ENCODE results near the gene GOLGA1.

Gene GOLGA1

DNA sequence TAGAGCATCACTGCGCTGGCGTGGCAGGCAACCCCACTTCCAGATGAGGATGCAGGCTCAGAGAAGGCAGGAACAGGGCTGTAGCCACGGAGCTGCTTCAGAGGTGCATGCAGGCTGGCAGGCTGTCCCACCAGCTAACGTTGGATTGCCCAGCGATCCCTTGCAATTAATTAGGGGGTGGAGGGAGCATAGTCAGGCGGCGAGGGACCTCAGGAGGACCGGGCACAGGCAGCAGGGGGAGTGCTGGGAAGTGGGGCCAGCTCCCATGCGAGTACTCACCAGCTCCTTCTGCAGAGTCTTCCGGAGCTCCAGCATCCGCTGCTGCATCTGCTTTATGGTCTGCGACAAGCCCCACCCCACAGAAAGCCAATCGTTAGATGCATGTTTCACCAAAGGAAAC lies 58.7 kb downstream of the GOLGA1 start:
- Histone ChIP-seq H3K27ac (no peak overlapping the region), H3K9ac (ENCODE audit: insufficient read length) (no peak overlapping the region), H3K4me3 (no peak overlapping the region), H3K9me3 (ENCODE audit: low read depth, low read length) (no peaks in the 10 kb centered on the region), H3K36me3 (ENCODE audit: insufficient read depth, low read length) (peaks cover 20% of the 10 kb centered on the region; the same call in 1 of the 2 replicates)
- no peak for DNase-seq (ENCODE audit: low read depth, low spot score)
- no peak for TF ChIP-seq FOXP2 (optimal IDR thresholded peaks at IDR 0.05; ENCODE audit: control extremely low read depth, extremely low read length, insufficient read depth)
- no peak for TF ChIP-seq EZH2 (IDR thresholded peaks at IDR 0.05)
- TF ChIP-seq POLR2AphosphoS5 (IDR thresholded peaks at IDR 0.05; ENCODE audit: borderline replicate concordance, low read depth, low read length) = no peak

DNA sequence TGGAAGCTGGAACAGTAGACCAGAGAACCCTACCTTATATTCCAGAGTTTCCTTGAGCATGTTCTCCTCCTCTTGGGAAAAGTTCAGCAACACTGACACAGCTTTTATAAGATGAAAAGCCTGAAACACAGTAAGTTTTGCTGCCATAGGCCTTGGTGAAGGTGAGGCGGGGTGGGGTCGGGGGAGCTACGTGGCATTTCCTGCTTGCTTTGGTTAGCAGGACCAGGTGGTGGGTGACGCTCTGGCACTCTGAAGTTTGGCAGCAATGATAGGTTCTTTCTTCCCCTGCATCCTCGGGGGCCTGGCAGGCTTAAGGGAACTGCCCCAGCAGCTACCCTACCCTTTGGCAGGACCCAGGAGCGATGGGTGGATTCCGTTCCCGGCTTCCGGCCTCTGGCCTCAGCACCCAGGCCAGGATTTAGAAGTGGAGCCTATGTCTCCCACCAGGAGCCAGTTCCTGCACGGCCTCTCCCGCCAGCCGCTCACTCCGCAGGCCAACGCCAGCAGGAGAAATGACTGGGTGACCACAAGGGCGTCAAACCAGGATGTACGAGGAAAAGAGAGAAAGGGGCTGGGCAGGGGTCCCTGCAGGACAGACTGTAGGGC lies 59.6 kb downstream of the GOLGA1 start:
- H3K4me3 ChIP-seq = no peak overlapping the region
- DNase-seq (ENCODE audit: low read depth, low spot score) = no peak
- TF ChIP-seq EZH2 (IDR thresholded peaks at IDR 0.05) = no peak
- no peak for TF ChIP-seq POLR2AphosphoS5 (IDR thresholded peaks at IDR 0.05; ENCODE audit: borderline replicate concordance, low read depth, low read length)
- H3K9me3 ChIP-seq (ENCODE audit: low read depth, low read length) = no peaks in the 10 kb centered on the region
- H3K27ac ChIP-seq = no peak overlapping the region
- peaks cover 30% of the 10 kb centered on the region for H3K36me3 ChIP-seq (ENCODE audit: insufficient read depth, low read length)
- no peak overlapping the region for H3K9ac ChIP-seq (ENCODE audit: insufficient read length)

DNA sequence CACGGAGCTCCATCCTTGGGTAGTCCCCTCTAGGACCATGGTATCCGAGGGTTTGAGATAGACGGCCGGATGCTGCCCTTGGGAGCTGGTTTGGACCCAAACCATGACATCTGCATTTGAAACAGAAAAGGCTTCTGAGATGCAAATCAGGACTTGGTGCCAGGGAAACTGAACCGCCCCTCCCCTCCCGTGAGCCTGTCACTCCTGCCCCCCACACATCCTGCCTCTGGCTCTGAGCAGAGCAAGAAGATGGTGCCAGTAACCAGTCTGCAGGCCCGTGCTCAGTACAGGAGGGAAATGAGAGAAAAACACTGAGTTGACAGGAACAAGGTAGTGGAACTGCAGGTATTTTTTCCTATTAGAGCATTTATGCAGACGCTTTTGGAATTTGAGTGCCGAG lies 60.4 kb downstream of the GOLGA1 start:
- Histone ChIP-seq H3K27ac (no peak overlapping the region), H3K4me3 (no peak overlapping the region), H3K9me3 (ENCODE audit: low read depth, low read length) (no peaks in the 10 kb centered on the region), H3K9ac (ENCODE audit: insufficient read length) (no peak overlapping the region), H3K36me3 (ENCODE audit: insufficient read depth, low read length) (peaks cover 36% of the 10 kb centered on the region)
- DNase-seq (ENCODE audit: low read depth, low spot score) = no peak
- TF ChIP-seq FOXP2 (optimal IDR thresholded peaks at IDR 0.05; ENCODE audit: control extremely low read depth, extremely low read length, insufficient read depth) (no peak), EZH2 (IDR thresholded peaks at IDR 0.05) (no peak), POLR2AphosphoS5 (IDR thresholded peaks at IDR 0.05; ENCODE audit: borderline replicate concordance, low read depth, low read length) (no peak)

DNA sequence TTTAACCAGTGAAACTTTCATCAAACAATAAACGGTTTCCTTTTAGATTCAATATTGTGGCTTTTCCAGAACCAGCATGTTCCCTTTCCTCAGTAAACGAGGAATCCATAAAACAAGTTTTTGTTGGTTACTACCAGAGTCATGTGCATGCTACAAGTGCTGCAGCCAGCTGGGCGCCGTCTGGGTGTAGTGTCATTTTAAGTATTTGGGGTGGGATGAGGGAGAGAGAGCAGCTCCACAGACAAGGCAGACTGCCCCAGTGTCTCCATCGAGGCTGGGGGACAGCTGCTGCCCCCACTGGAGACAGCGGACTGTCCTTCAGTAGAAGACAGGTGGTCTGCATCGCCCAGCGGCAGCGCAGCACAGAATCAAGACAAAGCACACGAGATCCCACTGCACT lies 61.7 kb downstream of the GOLGA1 start:
- DNase-seq (ENCODE audit: low read depth, low spot score) = no peak
- Histone ChIP-seq H3K36me3 (ENCODE audit: insufficient read depth, low read length) (peaks cover 46% of the 10 kb centered on the region), H3K4me3 (no peak overlapping the region), H3K9me3 (ENCODE audit: low read depth, low read length) (no peaks in the 10 kb centered on the region), H3K27ac (peak overlapping the region; percentile 45), H3K9ac (ENCODE audit: insufficient read length) (no peak overlapping the region)
- TF ChIP-seq FOXP2 (optimal IDR thresholded peaks at IDR 0.05; ENCODE audit: control extremely low read depth, extremely low read length, insufficient read depth) = no peak
- no peak for TF ChIP-seq EZH2 (IDR thresholded peaks at IDR 0.05)
- no peak for TF ChIP-seq POLR2AphosphoS5 (IDR thresholded peaks at IDR 0.05; ENCODE audit: borderline replicate concordance, low read depth, low read length)

DNA sequence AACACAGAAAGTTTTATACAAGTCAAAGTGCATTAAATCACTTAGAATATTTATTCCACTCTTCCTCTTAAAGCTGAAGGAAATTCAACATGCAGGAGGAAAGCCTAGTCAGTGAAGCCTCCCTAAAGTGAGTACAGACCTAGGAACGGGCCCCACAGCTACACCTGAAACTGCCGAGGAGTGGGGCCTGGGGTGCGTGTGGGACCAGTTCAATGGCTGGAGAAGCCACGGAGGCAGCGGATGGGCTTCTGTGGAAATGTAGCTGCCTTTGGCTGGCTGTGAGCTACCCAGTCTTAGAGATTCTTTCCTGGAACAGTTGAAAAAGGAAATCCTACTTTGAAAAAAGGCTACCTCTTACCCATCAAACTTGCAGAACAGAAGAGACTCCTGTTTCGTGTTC lies 62.4 kb downstream of the GOLGA1 start:
- Histone ChIP-seq H3K9me3 (ENCODE audit: low read depth, low read length) (no peaks in the 10 kb centered on the region), H3K4me3 (no peak overlapping the region), H3K27ac (0 out of 2 replicates have a peak overlapping the region, but pooled peaks have one; percentile 45), H3K9ac (ENCODE audit: insufficient read length) (no peak overlapping the region), H3K36me3 (ENCODE audit: insufficient read depth, low read length) (peaks cover 53% of the 10 kb centered on the region)
- DNase-seq (ENCODE audit: low read depth, low spot score) = no peak
- TF ChIP-seq FOXP2 (optimal IDR thresholded peaks at IDR 0.05; ENCODE audit: control extremely low read depth, extremely low read length, insufficient read depth) = no peak
- TF ChIP-seq POLR2AphosphoS5 (IDR thresholded peaks at IDR 0.05; ENCODE audit: borderline replicate concordance, low read depth, low read length) = no peak
- TF ChIP-seq EZH2 (IDR thresholded peaks at IDR 0.05) = no peak

DNA sequence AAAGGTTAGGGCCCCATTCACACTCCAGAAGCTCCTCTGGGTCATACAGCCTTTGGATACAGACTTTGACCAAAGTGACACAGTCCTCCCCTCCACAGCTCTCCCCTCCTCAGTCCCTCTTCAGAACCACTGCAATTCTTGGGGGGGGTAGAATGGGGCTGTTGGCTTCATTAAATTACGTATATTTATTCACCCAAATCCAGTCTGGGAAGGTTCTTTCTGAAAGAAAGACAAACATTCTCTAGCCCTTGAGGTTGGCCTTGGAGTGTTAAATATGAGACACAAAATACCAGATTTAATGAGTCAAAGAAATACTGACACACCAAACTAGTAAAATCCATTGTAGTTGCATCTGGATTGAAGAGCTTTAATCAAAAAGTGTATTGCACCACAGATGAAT lies 62.9 kb downstream of the GOLGA1 start:
- no peak overlapping the region for H3K27ac ChIP-seq

DNA sequence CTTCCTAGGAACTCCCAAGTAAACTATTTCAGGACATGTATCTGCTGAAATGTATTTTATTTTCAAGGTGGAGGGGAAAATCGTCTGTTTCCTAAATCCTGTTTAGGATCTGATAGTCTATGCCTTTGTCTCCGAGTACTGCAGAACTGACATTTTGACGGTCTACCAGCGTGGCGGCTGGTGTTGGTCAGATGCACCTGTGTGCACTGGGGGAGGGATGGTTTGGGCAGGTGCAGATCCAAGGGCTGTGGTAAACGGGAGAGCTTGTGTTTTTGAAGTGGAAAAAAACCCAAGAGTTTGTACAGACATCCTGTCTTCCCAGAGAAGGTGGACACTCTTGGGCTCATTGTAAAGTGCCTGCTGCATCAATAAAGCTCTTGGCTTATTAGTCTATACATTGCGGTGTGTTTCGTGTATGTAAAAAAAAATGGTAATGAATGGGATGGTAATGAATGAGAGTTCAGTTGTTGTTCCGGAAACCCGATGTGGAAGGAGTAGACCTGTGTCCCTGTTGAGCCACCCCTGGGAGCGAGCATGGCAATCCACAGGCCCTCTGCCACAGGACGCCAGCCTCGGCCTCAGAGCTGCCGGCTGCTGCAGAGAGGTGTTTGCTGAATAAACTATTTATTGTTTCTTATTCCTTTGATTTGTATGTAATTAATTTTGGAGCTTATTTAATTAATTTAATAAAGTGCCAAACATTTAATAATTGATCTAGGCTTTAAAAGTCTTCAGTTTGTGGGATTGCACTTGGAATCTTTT lies 63.7 kb downstream of the GOLGA1 start:
- TF ChIP-seq FOXP2 (optimal IDR thresholded peaks at IDR 0.05; ENCODE audit: control extremely low read depth, extremely low read length, insufficient read depth) = no peak
- TF ChIP-seq POLR2AphosphoS5 (IDR thresholded peaks at IDR 0.05; ENCODE audit: borderline replicate concordance, low read depth, low read length) = no peak
- no peak for TF ChIP-seq EZH2 (IDR thresholded peaks at IDR 0.05)
- H3K9ac ChIP-seq (ENCODE audit: insufficient read length) = no peak overlapping the region
- peaks cover 64% of the 10 kb centered on the region for H3K36me3 ChIP-seq (ENCODE audit: insufficient read depth, low read length)
- H3K9me3 ChIP-seq (ENCODE audit: low read depth, low read length) = no peaks in the 10 kb centered on the region
- H3K27ac ChIP-seq = no peak overlapping the region
- H3K4me3 ChIP-seq = no peak overlapping the region
- no peak for DNase-seq (ENCODE audit: low read depth, low spot score)

More for the DNA sequence above, 62.9 kb downstream of the GOLGA1 start:
- no peak overlapping the region for H3K9ac ChIP-seq (ENCODE audit: insufficient read length)
- H3K9me3 ChIP-seq (ENCODE audit: low read depth, low read length) = no peaks in the 10 kb centered on the region
- no peak overlapping the region for H3K4me3 ChIP-seq
- no peak for TF ChIP-seq FOXP2 (optimal IDR thresholded peaks at IDR 0.05; ENCODE audit: control extremely low read depth, extremely low read length, insufficient read depth)
- no peak for TF ChIP-seq EZH2 (IDR thresholded peaks at IDR 0.05)
- no peak for TF ChIP-seq POLR2AphosphoS5 (IDR thresholded peaks at IDR 0.05; ENCODE audit: borderline replicate concordance, low read depth, low read length)
- peaks cover 58% of the 10 kb centered on the region for H3K36me3 ChIP-seq (ENCODE audit: insufficient read depth, low read length)
- no peak for DNase-seq (ENCODE audit: low read depth, low spot score)

DNA sequence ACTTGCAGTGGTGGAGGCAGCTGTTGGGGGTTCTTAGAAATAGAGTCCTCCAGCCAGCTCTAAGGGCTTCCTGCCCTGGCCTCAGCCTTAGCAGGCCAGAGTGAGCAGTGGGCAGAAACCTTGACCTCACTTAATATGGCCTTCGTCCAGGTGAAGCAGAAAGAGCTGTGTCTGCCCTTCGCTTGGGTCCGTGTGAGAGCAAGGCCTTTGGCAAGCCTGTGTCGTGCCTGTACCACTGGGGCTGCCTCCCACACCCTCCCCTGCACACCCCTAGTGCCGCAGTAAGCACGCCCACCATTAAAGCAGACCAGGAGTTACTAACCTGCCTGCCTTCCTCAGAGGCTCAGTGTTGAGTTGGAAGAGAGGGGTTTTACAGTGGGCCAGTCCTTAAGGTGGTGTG lies 65.4 kb downstream of the GOLGA1 start:
- DNase-seq (ENCODE audit: low read depth, low spot score) = no peak
- Histone ChIP-seq H3K27ac (no peak overlapping the region), H3K4me3 (no peak overlapping the region), H3K36me3 (ENCODE audit: insufficient read depth, low read length) (peaks cover 67% of the 10 kb centered on the region), H3K9ac (ENCODE audit: insufficient read length) (no peak overlapping the region), H3K9me3 (ENCODE audit: low read depth, low read length) (no peaks in the 10 kb centered on the region)
- TF ChIP-seq POLR2AphosphoS5 (IDR thresholded peaks at IDR 0.05; ENCODE audit: borderline replicate concordance, low read depth, low read length) = no peak
- no peak for TF ChIP-seq FOXP2 (optimal IDR thresholded peaks at IDR 0.05; ENCODE audit: control extremely low read depth, extremely low read length, insufficient read depth)
- TF ChIP-seq EZH2 (IDR thresholded peaks at IDR 0.05) = no peak

Measured in SK-N-MC (cell line).